ENCODE results near the gene PLIN5.

GRCh38 chr19:4570402-4570801 is 35.4 kb upstream of the PLIN5 start:
- no peak for TF ChIP-seq POLR2A (IDR thresholded peaks at IDR 0.05)
- TF ChIP-seq, protein P1, sequence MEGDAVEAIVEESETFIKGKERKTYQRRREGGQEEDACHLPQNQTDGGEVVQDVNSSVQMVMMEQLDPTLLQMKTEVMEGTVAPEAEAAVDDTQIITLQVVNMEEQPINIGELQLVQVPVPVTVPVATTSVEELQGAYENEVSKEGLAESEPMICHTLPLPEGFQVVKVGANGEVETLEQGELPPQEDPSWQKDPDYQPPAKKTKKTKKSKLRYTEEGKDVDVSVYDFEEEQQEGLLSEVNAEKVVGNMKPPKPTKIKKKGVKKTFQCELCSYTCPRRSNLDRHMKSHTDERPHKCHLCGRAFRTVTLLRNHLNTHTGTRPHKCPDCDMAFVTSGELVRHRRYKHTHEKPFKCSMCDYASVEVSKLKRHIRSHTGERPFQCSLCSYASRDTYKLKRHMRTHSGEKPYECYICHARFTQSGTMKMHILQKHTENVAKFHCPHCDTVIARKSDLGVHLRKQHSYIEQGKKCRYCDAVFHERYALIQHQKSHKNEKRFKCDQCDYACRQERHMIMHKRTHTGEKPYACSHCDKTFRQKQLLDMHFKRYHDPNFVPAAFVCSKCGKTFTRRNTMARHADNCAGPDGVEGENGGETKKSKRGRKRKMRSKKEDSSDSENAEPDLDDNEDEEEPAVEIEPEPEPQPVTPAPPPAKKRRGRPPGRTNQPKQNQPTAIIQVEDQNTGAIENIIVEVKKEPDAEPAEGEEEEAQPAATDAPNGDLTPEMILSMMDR (IDR thresholded peaks at IDR 0.05), result no peak
- no peak for TF ChIP-seq EP300 (IDR thresholded peaks at IDR 0.05)

Data from tibial nerve (tissue), 4 donors.